Stimulated activated naive CD8-positive, alpha-beta T cell treated with anti-CD3 and anti-CD28 coated beads, Interleukin-15, Interleukin-2, amounts not matched to agents 100 U/mL and 50 U/mL, for 24 hours (primary cell): ENCODE data around the gene EXD1.

Experiments
- ATAC-seq: fragments of 150-1000 bp; cut with Tn5 transposase; one replicate; pipeline ENCODE4 v1.10.0; 2021
- DNase-seq: peaks from one replicate; pipeline ENCODE4 v3.0.0; 2021

Gene EXD1

DNA sequence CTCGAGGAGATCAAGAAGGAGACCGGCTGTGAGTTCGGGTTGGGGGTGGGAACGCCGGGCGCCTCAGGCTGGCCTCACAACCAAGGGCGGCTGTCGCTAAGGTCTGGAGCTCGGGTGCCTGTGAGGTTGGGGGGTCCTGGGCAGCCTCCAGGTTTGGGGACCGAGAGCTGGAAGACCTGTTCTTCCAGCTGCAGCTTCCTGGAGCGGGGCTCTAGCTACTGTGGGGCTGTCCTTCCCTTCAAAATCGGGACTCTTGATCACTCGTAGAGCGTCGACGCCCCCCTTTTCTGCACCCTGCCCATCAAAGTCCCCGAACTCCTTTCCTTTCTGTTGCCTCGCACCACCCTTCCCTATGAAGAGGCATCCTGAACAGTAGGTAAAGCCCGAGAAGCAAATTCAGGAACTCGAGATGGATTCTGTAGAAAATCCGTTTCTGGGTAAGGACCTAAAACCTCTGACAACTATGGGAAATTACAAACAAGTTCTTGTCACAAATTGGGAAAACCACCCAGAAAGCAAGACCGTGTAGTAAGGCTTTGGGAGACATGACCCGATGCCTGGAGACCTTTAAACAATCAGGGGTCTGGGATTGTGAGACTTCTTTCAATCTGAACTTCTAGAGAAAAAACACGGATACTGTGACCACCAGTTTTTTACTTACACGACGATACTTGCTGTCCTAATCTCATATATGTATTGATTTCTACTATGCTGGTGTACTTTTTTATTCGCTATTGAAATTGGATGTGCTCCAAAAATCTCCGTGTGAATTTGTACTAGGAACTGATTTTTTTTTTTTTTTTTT, 1.1 kb upstream of the EXD1 start:
- ATAC-seq, result peak; percentile 47
- DNase-seq, result no peak

DNA sequence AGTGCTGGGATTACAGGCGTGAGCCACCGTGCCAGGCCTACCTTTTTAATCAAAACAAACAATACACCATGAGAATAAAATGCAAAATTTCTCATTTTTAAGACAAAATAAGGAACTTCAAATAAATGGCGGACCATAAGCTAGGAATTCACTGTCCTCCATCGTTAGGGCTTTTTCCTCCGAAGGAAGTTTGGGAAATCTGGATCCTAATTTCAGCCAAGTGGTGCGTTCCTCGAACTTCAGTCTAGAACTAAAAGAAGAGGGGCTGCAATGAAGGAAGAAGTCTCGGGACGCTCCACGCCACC, 260 bp downstream of the EXD1 start:
- DNase-seq (no peak), ATAC-seq (no peak)

DNA sequence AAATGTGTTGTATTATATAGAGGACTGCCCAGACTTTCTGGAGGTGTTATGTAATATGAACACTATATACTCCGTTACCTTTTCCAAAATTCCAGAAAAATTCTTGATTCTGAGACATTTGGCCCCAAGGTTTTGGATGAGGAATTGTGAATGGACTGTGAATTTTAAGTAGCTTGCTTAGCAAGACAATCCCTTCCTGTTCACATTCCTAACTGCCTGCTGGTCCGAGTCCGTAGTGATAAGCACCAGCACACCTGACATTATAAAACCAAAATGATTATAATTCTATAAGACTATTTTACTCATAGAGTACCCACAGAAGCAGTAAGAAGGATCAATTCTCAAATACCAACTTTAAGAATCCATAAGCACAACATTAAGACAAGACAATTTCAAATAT, 11.2 kb downstream of the EXD1 start:
- no peak for ATAC-seq
- no peak for DNase-seq

GRCh38 chr15:41218851-41219250, 11.7 kb downstream of the EXD1 start:
- DNase-seq (no peak), ATAC-seq (no peak)

DNA sequence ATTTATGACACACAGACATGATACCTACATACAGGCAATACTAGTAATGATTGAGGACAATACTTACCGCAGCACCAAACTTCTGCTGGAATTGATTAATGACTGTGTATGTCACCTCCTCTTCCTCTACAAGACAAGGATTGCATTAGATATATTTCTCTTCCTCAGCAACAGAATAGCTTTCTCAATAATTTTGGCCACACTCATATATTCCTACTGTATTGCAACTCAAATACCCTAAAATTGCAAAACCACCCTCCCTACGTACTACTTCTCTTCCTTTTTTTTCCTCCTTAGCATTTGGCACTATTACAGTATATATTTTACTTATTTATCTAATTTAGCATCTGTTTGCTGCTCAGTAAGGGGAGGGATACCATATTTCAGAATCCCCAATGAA, 14.8 kb downstream of the EXD1 start:
- DNase-seq, result no peak
- no peak for ATAC-seq

DNA sequence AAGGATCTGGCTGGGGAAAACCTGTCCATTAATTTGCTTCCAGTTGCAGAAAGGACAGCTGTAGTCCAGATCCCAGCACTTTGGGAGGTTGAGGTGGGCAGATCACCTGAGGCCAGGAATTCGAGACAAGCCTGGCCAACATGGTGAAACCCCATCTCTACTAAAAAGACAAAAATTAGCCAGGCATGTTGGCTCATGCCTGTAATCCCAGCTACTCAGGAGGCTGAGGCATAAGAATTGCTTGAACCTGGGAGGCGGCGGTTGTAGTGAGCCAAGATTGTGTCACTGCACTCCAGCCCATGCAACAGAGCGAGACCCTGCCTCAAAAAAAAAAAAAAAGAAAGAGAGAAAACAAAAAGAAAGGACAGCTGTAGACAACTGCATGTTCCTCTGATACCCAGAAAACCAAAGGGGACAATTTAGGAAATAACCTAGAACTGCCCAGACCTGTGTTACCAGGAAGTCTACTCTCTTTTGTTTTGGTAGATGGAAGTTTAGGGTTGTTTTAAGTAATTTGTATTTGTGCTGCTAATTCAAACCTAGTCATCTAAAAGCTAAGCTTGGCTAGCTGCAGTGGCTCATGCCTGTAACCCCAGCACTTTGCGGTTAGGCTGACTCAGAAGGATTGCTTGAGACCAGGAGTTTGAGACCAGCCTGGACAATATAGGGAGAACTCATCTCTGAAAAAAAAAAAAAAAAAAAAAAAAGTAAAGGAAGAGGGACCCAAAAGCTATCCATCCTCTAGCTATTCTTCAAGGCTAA, 22.7 kb downstream of the EXD1 start:
- DNase-seq (no peak), ATAC-seq (no peak)

GRCh38 chr15:41205315-41205714, 25.2 kb downstream of the EXD1 start:
- ATAC-seq (no peak), DNase-seq (no peak)

DNA sequence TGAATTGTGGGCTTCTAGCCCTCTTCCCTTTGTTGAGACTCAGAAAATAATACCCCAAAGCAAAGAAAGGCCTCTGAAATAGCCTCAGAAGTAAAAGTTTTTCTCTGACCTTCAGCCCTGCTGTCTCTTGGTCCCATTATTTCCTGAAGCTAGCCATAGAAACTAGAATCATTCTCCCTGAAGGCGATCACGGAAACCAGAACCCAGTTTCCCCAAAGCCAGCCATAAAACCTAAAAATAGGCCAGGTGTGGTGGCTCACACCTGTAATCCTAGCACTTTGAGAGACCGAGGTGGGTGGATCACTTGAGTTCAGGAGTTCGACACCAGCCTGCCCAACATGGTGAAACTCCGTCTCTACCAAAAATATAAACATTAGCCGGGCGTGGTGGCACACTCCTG, 27.2 kb downstream of the EXD1 start:
- DNase-seq (no peak), ATAC-seq (no peak)

- ATAC-seq, result no peak
These were observed 31.1 kb downstream of the EXD1 start for GRCh38 chr15:41199470-41199869.

DNA sequence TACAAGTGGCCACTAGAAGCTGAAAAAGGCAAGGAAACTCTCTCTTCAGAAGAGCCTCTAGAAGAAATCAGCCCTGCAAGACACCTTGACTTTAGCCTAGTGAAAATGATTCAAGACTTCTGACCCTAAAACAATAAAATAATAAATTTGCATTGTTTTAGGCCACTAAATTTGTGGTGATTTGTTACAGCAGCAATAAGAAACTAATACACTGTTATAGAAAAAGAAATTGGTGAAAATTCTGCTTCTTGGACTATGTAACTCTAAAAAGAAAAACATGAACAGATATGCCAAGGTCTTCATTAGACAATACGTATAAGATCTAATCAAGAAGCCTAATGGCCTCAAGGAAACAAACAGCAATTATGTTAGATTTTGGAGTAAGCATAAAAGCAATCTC, 36.1 kb downstream of the EXD1 start:
- no peak for ATAC-seq

More at GRCh38 chr15:41199470-41199869, 31.1 kb downstream of the EXD1 start:
- no peak for DNase-seq

DNA sequence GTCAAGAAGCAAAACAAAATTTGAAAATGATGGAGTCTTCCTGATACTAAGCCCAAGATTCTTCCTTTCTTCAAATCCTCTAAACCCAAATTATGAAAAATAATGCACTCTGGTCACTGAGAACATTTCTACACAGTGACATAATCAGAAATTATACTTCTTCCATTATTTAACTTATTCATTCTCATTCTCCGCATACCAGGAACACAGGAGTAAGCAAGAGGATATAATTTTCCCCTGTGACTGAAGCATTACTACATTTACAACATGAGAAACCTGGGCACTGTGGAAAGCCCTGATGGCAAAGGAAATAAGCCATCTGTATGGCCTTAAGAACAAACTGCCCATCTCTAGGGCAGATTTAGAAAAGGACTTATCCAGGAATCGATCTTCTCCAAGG, 47.0 kb downstream of the EXD1 start:
- ATAC-seq (no peak), DNase-seq (no peak)

More for the DNA sequence above, 36.1 kb downstream of the EXD1 start:
- no peak for DNase-seq

- ATAC-seq, result no peak
- DNase-seq, result no peak
These were observed 48.3 kb downstream of the EXD1 start for GRCh38 chr15:41182266-41182665.

DNA sequence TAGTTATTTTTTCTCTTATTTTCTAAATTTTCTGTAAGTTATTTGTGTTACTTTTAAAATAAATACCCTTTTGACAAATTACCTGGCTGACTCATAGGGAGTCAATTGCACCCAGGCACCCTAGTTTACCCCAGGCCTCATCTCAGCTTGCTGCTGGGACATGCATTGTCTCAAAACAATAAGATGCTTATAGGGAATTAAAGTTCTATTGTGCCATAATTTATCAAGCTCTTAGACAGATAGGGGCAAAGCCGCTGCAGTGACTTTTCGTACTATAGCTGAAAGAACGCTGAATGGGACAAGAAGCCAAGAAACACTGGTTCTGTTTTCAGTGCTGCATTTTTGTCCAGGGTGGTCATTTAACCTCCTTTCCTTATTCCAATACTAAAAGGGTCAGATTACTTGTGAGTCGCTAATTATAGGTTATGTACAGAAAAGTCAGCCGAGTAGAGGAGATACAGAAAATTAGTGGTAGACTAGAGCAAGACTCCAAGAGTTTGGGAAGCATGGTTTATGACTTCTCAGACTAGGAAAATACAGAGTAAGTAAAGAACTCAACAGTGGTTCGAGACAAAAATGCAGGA, 50.3 kb downstream of the EXD1 start:
- ATAC-seq (no peak), DNase-seq (no peak)

GRCh38 chr15:41169781-41170180, 60.8 kb downstream of the EXD1 start:
- ATAC-seq (no peak), DNase-seq (no peak)

DNA sequence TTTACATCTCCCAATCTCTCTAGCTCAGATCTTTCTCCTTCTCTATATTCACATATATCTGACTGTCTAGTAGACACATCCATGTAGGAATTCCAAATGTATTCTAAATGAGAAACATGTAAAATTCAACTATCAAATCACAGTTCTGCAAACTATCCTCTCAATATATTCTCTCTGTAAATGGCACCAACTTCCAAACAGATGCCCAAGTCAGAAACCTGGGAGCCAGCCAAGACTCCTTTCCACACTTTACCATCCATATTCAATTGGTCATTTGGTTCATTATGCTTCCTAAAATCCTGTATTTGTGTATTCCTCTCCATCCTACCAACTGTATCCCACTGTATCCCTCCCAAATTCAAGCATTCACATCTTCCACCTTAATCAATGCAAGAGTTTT, 61.5 kb downstream of the EXD1 start:
- DNase-seq (no peak), ATAC-seq (no peak)

- ATAC-seq, result no peak
- DNase-seq, result no peak
These were observed 68.8 kb downstream of the EXD1 start for GRCh38 chr15:41161736-41162135.

- no peak for DNase-seq
- ATAC-seq, result no peak
These were observed 69.2 kb downstream of the EXD1 start for GRCh38 chr15:41161336-41161735.

DNA sequence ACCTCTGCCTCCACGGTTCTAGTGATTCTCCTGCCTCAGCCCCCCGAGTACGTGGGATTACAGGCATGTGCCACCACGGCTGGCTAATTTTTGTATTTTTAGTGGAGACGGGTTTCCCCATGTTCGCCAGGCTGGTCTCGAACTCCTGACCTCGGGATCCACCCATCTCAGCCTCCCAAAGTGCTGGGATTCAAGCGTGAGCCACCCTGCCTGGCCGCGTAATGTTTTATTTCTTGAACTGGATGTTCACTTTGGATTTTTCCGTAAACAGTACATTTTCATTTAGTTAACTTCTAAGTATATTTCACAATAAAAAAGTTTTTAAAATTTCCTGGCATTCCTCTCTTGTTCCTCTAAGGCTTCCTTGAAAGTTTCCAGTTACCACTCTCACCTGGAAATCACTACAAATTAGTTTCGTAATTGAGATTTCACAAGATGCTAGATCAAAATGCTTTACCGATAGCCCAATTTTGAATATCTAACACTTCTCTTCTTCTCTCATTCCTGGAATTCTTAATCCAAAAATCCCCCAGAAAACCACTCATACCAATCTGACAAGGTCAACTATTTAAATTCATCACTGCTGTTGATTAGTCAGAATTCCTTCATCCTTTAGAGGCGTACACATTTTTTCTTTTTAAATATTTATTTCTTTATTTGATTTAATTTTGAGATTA, 69.8 kb downstream of the EXD1 start:
- DNase-seq (no peak), ATAC-seq (no peak)

- ATAC-seq (no peak), DNase-seq (no peak)
These were observed 76.1 kb downstream of the EXD1 start for GRCh38 chr15:41154412-41154811.

GRCh38 chr15:41153733-41154132, 76.8 kb downstream of the EXD1 start:
- DNase-seq, result no peak
- no peak for ATAC-seq

- ATAC-seq (no peak), DNase-seq (no peak)
These were observed 79.0 kb downstream of the EXD1 start for GRCh38 chr15:41151451-41152005.

GRCh38 chr15:41150279-41150678, 80.3 kb downstream of the EXD1 start:
- ATAC-seq (no peak), DNase-seq (no peak)

- no peak for ATAC-seq
- DNase-seq, result no peak
These were observed 82.5 kb downstream of the EXD1 start for GRCh38 chr15:41148065-41148464.
